K562 (cell line): ENCODE data around the gene RPP14. TPM values are rescaled to one million over a fixed set of nuclear protein-coding genes. Genes with fewer than 3 reads are reported as not detected.

Experiments
- BHLHE40 ChIP-seq: IDR thresholded peaks from 2 replicates; pipeline ENCODE4 v1.6.1; 2011; ENCODE audit warnings: low read length, improper control_type of control experiment
- CBX8 ChIP-seq: fragments of 200-600 bp; sonication (generic); IDR thresholded peaks from 2 replicates; pipeline ENCODE4 v1.6.1; 2012; ENCODE audit warnings: borderline replicate concordance, mixed run types, low read depth, mild to moderate bottlenecking, moderate library complexity, mixed read lengths, low read length, control low read depth, inconsistent platforms; ENCODE audit not compliant: poor library complexity, severe bottlenecking; ENCODE audit errors: extremely low read depth
- FOXM1 ChIP-seq, 2 experiments: fragments of 450-650 bp in 1 of 2; sonication (generic) in 1 of 2; formaldehyde crosslinking in 1 of 2; IDR thresholded peaks; 2 replicates each; pipeline versions ENCODE4 v1.6.1 to v1.9.0; 2017 to 2022; ENCODE audit warnings: low read depth in 2 of 2, mild to moderate bottlenecking in 2 of 2, missing genetic modification reagents in 1 of 2, moderate library complexity in 1 of 2
- POLR2G ChIP-seq: fragments of 200-400 bp; formaldehyde crosslinking; IDR thresholded peaks from 2 replicates; pipeline ENCODE4 v1.6.1; 2017; ENCODE audit warnings: low read depth, mild to moderate bottlenecking, antibody characterized with exemption, low read length, moderate library complexity
- SMARCA5 ChIP-seq: fragments of 450-650 bp; IDR thresholded peaks from 2 replicates; pipeline ENCODE4 v1.6.1; 2016
- SREBF1 ChIP-seq: fragments of 150-350 bp; IDR thresholded peaks from 2 replicates; pipeline ENCODE4 v1.6.1; 2014; ENCODE audit warnings: antibody characterized with exemption, low read depth, low read length, borderline replicate concordance
- STAG1 ChIP-seq: sonication (generic); formaldehyde crosslinking; IDR thresholded peaks from 2 replicates; pipeline ENCODE4 v1.5.0; 2020; ENCODE audit warnings: missing genetic modification reagents, borderline replicate concordance
- SUPT5H ChIP-seq: fragments of 450-650 bp; IDR thresholded peaks from 2 replicates; pipeline ENCODE4 v1.6.1; 2016
- ZFP36 ChIP-seq: fragments of 150-350 bp; IDR thresholded peaks from 2 replicates; pipeline ENCODE4 v1.6.1; 2018; ENCODE audit warnings: low read length, low read depth; ENCODE audit not compliant: partially characterized antibody
- ZZZ3 ChIP-seq: fragments of 450-650 bp; IDR thresholded peaks from 2 replicates; pipeline ENCODE4 v1.6.1; 2016; ENCODE audit warnings: antibody characterized with exemption, mild to moderate bottlenecking, moderate library complexity
- polyA plus RNA-seq, 8 experiments: library from polyadenylated mRNA; depleted of rRNA in 4 of 8; stranded (reverse) in 5 of 8; unstranded in 3 of 8; fragments of >200 nt; fragmentation: Nextera tagmentation in 2 of 8; fragmentation: Illumina TruSeq in 1 of 8; extraction: Ambion mirVana in 2 of 8; extraction: Trizol in 1 of 8; gene quantifications; 2 replicates each; pipeline versions ENCODE4 v1.2.1 to v1.2.3, GENCODE V29; 2011 to 2014; ENCODE audit warnings: inconsistent platforms in 1 of 8, missing spikeins in 1 of 8
- total RNA-seq, 7 experiments: library from RNA; depleted of rRNA in 6 of 7; stranded (reverse); fragments of >200 nt in 6 of 7; fragmentation: Illumina TruSeq in 2 of 7; extraction: Trizol in 2 of 7; gene quantifications; 2 replicates each; pipeline versions ENCODE4 v1.2.1 to v1.2.3, GENCODE V29; 2011 to 2021; ENCODE audit warnings: low replicate concordance in 1 of 7
- TF ChIP-seq, protein P1 (sequence below): sonication (generic); formaldehyde crosslinking; IDR thresholded peaks from 2 replicates; pipeline ENCODE4 v1.4.0; 2020; ENCODE audit warnings: mild to moderate bottlenecking, missing genetic modification reagents
- TF ChIP-seq, protein P2 (sequence below): IDR thresholded peaks from 3 replicates; pipeline ENCODE4 v1.6.1; 2011; ENCODE audit warnings: borderline replicate concordance, mild to moderate bottlenecking; ENCODE audit not compliant: insufficient read length, insufficient read depth
- TF ChIP-seq, protein P3 (sequence below), 3 experiments: IDR thresholded peaks in 2 of 3; conservative IDR thresholded peaks in 1 of 3; 2 replicates each; pipeline ENCODE4 v1.5.1; 2011 to 2012; ENCODE audit warnings: low read length in 3 of 3, mild to moderate bottlenecking in 3 of 3, control low read depth in 2 of 3, improper control_type of control experiment in 1 of 3, inconsistent platforms in 1 of 3, low read depth in 1 of 3, mixed read lengths in 1 of 3, moderate library complexity in 1 of 3; ENCODE audit not compliant: insufficient read depth in 2 of 3

RPP14 gene
- total and polyA plus RNA-seq, 9 of the 15 experiments (the other 6 are each of a cell fraction or from before 2014, with no cell fraction given), result 13.5 to 20.8 (median 15.4) TPM

- TF ChIP-seq, protein P1, sequence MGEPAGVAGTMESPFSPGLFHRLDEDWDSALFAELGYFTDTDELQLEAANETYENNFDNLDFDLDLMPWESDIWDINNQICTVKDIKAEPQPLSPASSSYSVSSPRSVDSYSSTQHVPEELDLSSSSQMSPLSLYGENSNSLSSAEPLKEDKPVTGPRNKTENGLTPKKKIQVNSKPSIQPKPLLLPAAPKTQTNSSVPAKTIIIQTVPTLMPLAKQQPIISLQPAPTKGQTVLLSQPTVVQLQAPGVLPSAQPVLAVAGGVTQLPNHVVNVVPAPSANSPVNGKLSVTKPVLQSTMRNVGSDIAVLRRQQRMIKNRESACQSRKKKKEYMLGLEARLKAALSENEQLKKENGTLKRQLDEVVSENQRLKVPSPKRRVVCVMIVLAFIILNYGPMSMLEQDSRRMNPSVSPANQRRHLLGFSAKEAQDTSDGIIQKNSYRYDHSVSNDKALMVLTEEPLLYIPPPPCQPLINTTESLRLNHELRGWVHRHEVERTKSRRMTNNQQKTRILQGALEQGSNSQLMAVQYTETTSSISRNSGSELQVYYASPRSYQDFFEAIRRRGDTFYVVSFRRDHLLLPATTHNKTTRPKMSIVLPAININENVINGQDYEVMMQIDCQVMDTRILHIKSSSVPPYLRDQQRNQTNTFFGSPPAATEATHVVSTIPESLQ, result 0 out of 2 replicates have a peak, but pooled peaks have one; percentile 48
- TF ChIP-seq CBX8 (no peak), ZFP36 (peak; percentile 15), POLR2G (peak; percentile 88), SUPT5H (peak; percentile 79), STAG1 (CRISPR knock-in tag) (no peak), SMARCA5 (no peak), BHLHE40 (peak; percentile 62), ZZZ3 (peak; percentile 69; the same call in 1 of the 2 replicates), FOXM1 (IDR thresholded peaks at IDR 0.05; ENCODE audit: low read depth) (peak; percentile 75), FOXM1 (CRISPR knock-in tag; IDR thresholded peaks at IDR 0.05; ENCODE audit: low read depth) (no peak), SREBF1 (no peak)
- TF ChIP-seq, protein P2, sequence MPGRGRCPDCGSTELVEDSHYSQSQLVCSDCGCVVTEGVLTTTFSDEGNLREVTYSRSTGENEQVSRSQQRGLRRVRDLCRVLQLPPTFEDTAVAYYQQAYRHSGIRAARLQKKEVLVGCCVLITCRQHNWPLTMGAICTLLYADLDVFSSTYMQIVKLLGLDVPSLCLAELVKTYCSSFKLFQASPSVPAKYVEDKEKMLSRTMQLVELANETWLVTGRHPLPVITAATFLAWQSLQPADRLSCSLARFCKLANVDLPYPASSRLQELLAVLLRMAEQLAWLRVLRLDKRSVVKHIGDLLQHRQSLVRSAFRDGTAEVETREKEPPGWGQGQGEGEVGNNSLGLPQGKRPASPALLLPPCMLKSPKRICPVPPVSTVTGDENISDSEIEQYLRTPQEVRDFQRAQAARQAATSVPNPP, result no peak
- TF ChIP-seq, protein P3, sequence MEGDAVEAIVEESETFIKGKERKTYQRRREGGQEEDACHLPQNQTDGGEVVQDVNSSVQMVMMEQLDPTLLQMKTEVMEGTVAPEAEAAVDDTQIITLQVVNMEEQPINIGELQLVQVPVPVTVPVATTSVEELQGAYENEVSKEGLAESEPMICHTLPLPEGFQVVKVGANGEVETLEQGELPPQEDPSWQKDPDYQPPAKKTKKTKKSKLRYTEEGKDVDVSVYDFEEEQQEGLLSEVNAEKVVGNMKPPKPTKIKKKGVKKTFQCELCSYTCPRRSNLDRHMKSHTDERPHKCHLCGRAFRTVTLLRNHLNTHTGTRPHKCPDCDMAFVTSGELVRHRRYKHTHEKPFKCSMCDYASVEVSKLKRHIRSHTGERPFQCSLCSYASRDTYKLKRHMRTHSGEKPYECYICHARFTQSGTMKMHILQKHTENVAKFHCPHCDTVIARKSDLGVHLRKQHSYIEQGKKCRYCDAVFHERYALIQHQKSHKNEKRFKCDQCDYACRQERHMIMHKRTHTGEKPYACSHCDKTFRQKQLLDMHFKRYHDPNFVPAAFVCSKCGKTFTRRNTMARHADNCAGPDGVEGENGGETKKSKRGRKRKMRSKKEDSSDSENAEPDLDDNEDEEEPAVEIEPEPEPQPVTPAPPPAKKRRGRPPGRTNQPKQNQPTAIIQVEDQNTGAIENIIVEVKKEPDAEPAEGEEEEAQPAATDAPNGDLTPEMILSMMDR (IDR thresholded peaks at IDR 0.05 in 2 of 3, conservative IDR thresholded peaks at IDR 0.05 in 1 of 3; ENCODE audit: insufficient read depth in 2 of 3, low read depth in 1 of 3, low read length in 3 of 3), result peak; percentile 87 to 92 (median 91)
Observed at GRCh38 chr3:58305882-58306711, at the start of gene RPP14, which contains the start of gene HTD2 (continued).
